Epithelial cell of proximal tubule (primary cell): ENCODE measurements around the gene CCDC66. TPM values are rescaled to one million over a fixed set of nuclear protein-coding genes. Genes with fewer than 3 reads are reported as not detected.
A peak's percentile ranks its signal among the peaks of the same experiment; 100 is the strongest.

Experiments
- DNase-seq: peaks from one replicate; pipeline ENCODE4 v3.0.0-alpha.2; 2011; ENCODE audit warnings: low read depth
- H3K4me3 ChIP-seq: 2 replicates; pipeline ENCODE4 v1.5.1; 2011; ENCODE audit warnings: low read depth, mild to moderate bottlenecking, low read length
- total RNA-seq: library from RNA; depleted of rRNA; stranded (reverse); fragments of >200 nt; gene quantifications from 2 replicates; pipeline ENCODE4 v1.2.3, GENCODE V29; 2015
- TF ChIP-seq, protein P1 (sequence below): conservative IDR thresholded peaks from 2 replicates; pipeline ENCODE4 v1.5.1; 2012; ENCODE audit warnings: low read depth, mild to moderate bottlenecking, low read length

CCDC66 gene
- total RNA-seq, result 3.5 and 6.1 TPM in 2 replicates

DNA sequence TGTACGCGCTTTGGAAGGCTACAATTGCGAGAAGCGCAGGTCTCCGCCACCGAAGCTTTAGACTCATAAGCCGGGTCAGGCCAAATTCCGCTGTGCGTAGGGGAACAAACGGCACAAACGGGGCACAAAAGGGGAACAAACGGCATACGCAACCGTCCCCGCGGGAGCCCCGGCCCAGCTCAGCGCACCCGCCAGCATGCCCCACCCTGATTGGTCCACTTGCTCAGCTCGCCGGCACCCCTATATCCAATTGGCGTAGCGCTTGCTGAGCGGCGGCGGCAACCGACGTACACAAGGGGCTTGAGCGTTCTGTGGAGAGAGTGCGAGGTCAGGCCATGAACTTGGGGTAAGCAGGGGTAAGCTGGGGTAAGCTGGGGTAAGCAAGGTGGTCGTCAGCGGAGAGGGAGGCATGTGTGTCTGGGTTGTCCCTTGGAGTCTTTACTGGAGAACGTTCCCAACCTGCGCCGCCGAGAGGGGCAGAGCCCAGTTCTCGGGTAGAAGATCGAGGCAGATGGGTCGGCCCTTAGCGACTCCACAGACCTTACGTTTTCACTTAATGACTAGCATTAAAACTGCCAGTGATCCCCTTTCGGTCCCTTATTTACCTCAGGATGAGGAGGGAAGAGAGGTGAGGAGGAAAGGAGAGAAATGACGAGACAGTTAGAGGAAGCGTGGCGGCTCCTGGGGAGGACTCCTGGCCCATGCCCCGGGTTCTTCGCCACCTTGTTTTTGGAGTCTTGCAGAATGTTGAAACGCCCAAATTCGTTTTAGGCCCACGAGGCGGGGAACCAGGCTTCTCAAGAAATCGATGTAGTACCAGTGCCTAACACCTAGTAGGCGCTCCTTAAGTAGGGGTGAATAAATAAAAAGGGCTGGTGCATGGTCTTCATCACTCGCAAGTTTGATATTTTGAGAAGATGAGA, at the start of gene CCDC66:
TSS of gene CCDC66 (plus strand) at position 268 of the 923 bp plus-strand sequence. CDS start at position 336, 68 bp downstream.
- no peak for DNase-seq
- H3K4me3 ChIP-seq, result peak within 1 kb of the TSS; percentile 96
- TF ChIP-seq, protein P1, sequence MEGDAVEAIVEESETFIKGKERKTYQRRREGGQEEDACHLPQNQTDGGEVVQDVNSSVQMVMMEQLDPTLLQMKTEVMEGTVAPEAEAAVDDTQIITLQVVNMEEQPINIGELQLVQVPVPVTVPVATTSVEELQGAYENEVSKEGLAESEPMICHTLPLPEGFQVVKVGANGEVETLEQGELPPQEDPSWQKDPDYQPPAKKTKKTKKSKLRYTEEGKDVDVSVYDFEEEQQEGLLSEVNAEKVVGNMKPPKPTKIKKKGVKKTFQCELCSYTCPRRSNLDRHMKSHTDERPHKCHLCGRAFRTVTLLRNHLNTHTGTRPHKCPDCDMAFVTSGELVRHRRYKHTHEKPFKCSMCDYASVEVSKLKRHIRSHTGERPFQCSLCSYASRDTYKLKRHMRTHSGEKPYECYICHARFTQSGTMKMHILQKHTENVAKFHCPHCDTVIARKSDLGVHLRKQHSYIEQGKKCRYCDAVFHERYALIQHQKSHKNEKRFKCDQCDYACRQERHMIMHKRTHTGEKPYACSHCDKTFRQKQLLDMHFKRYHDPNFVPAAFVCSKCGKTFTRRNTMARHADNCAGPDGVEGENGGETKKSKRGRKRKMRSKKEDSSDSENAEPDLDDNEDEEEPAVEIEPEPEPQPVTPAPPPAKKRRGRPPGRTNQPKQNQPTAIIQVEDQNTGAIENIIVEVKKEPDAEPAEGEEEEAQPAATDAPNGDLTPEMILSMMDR, result peak; percentile 79

- DNase-seq, result no peak
- H3K4me3 ChIP-seq, result no peak overlapping the region
- TF ChIP-seq, protein P1, result no peak
Observed at GRCh38 chr3:56519641-56520040, 37.3 kb upstream of the CCDC66 start.

DNA sequence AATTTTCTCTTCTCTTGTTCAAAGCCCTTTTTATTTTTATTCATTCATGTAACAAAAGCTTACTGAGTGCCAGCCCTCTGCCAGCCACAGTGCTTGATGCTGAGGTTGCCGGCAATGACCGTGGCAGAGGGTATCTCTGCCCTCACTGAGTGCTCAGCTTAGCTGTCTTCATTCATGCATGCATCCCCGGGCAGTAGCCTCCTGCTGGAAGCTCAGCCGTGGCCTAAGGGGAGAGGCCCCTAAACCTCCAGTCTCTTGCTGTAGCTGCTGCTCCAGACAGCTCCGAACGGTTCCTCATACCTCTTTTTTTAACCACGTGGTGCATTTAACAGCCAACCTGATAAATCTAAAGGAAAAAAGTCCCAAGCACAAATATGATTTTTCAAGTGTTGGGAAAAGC, 34.6 kb upstream of the CCDC66 start:
- H3K4me3 ChIP-seq, result no peak overlapping the region
- TF ChIP-seq, protein P1, result no peak
- no peak for DNase-seq

DNA sequence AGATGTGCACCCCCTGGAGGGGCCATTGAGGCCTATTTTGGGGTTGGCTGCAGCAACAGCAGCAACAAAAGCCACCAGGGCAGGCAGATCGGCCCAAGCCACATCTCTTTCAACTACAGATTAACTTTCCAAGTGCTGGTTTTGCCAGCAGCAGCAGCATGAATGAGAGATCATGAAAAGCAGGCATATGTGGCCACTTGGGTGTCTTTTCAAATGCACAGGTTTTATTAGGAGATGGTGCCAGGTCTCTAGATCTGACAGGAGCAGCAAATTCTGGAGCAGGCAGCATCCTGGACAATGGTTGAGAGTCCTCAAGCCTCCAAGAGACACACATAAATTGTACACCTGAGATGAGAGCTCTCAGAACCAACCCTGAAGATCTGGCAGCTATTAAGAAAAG, 31.7 kb upstream of the CCDC66 start:
- DNase-seq, result no peak
- no peak overlapping the region for H3K4me3 ChIP-seq
- TF ChIP-seq, protein P1, result no peak

GRCh38 chr3:56536735-56537134, 20.2 kb upstream of the CCDC66 start:
- TF ChIP-seq, protein P1, result no peak
- no peak overlapping the region for H3K4me3 ChIP-seq
- no peak for DNase-seq

DNA sequence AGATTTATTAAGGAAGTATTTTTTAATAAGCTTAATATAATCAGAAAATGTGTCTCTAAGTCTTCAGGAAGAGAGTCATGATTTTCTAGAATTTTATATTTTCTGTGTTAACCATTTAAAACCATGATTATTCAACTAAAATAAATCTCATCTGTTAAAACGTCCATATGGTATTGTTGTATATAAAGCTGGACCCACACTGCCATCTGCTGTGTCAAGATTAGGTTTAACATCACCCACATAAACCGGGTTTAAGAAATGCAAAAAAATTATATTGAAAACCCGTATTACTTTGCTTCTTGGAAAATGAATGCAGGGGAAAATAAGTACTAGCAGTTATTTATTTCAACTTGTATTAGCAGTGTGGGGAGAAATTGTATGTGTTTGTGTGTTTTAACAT, 9.5 kb upstream of the CCDC66 start:
- TF ChIP-seq, protein P1, result peak; percentile 49
- no peak for DNase-seq
- H3K4me3 ChIP-seq, result no peak overlapping the region

GRCh38 chr3:56557831-56558170, 826 bp downstream of the CCDC66 start:
- H3K4me3 ChIP-seq, result peak overlapping the region; percentile 96
- no peak for DNase-seq
- TF ChIP-seq, protein P1, result no peak
